Measurements from ENCODE around the gene UGT1A8. TPM values are rescaled to one million over a fixed set of nuclear protein-coding genes. Genes with fewer than 3 reads are reported as not detected.

Gene UGT1A8
- total and polyA plus RNA-seq, 11 donors = not detected

- DNase-seq (no peak), ATAC-seq (no peak)
- H3K27me3 ChIP-seq = no peaks in the 10 kb centered on the region
- TF ChIP-seq CTCF (IDR thresholded peaks at IDR 0.05) (no peak), POLR2A (IDR thresholded peaks at IDR 0.05) (no peak)
- intact Hi-C loops (cut with DNase I) = no loop called here
- H3K36me3 ChIP-seq = no peaks in the 10 kb centered on the region
- WGBS, 4 donors = 74 to 88% (median 80%) methylated on average over 7 of the region's 7 CpGs
- no peak overlapping the region for H3K27ac ChIP-seq
- no peaks in the 10 kb centered on the region for H3K4me1 ChIP-seq
- H3K9me3 ChIP-seq = no peaks in the 10 kb centered on the region
- no peak overlapping the region for H3K4me3 ChIP-seq
Observed at GRCh38 chr2:233800208-233800607, 182.8 kb downstream of the UGT1A8 start.

GRCh38 chr2:233801357-233802131 is 184.1 kb downstream of the UGT1A8 start:
- Histone ChIP-seq H3K4me3 (no peak overlapping the region), H3K4me1 (no peaks in the 10 kb centered on the region), H3K27me3 (no peaks in the 10 kb centered on the region), H3K27ac (no peak overlapping the region), H3K9me3 (no peaks in the 10 kb centered on the region), H3K36me3 (no peaks in the 10 kb centered on the region)
- intact Hi-C loops (cut with DNase I) = no loop called here
- no peak for ATAC-seq
- 71 to 87% (median 73%) methylated on average over 8 to 9 of the region's 9 CpGs for WGBS, 4 donors
- DNase-seq = no peak
- TF ChIP-seq CTCF (IDR thresholded peaks at IDR 0.05) (no peak), POLR2A (IDR thresholded peaks at IDR 0.05) (no peak)

- H3K4me3 ChIP-seq = no peak overlapping the region
- no peak for TF ChIP-seq POLR2A (IDR thresholded peaks at IDR 0.05)
- no peak for TF ChIP-seq CTCF (IDR thresholded peaks at IDR 0.05)
- no peaks in the 10 kb centered on the region for H3K4me1 ChIP-seq
- H3K9me3 ChIP-seq = no peaks in the 10 kb centered on the region
- no peaks in the 10 kb centered on the region for H3K27me3 ChIP-seq
- 57 to 92% (median 58%) methylated on average over 2 to 3 of the region's 3 CpGs for WGBS, 4 donors
- ATAC-seq = no peak
- intact Hi-C loops (cut with DNase I) = no loop called here
- H3K36me3 ChIP-seq = no peaks in the 10 kb centered on the region
- H3K27ac ChIP-seq = no peak overlapping the region
- DNase-seq = no peak
Observed at GRCh38 chr2:233802132-233802815, 184.8 kb downstream of the UGT1A8 start.

- no peak for DNase-seq
- 56 to 88% (median 62%) methylated on average over 2 of the region's 2 CpGs for WGBS, 4 donors
- H3K27me3 ChIP-seq = peaks cover 0 to 3% (median 0%) of the 10 kb centered on the region in 9 donors
- intact Hi-C loops (cut with DNase I) = no loop called here
- H3K27ac ChIP-seq = no peak overlapping the region
- ATAC-seq = no peak
- no peak for TF ChIP-seq CTCF (IDR thresholded peaks at IDR 0.05)
- H3K9me3 ChIP-seq = no peaks in the 10 kb centered on the region
- H3K4me1 ChIP-seq = no peaks in the 10 kb centered on the region
- H3K4me3 ChIP-seq = no peak overlapping the region
- H3K36me3 ChIP-seq = no peaks in the 10 kb centered on the region
Observed at GRCh38 chr2:233803292-233803911, 186.0 kb downstream of the UGT1A8 start.

Measured in heart left ventricle (tissue), 16 donors.